ENCODE results near the gene GRAMD1A.
"Not testable (repeated sequence)": the region's sequence is repeated elsewhere in the genome, so short reads cannot be mapped to it uniquely, and the experiment has no call there.

Gene GRAMD1A

DNA sequence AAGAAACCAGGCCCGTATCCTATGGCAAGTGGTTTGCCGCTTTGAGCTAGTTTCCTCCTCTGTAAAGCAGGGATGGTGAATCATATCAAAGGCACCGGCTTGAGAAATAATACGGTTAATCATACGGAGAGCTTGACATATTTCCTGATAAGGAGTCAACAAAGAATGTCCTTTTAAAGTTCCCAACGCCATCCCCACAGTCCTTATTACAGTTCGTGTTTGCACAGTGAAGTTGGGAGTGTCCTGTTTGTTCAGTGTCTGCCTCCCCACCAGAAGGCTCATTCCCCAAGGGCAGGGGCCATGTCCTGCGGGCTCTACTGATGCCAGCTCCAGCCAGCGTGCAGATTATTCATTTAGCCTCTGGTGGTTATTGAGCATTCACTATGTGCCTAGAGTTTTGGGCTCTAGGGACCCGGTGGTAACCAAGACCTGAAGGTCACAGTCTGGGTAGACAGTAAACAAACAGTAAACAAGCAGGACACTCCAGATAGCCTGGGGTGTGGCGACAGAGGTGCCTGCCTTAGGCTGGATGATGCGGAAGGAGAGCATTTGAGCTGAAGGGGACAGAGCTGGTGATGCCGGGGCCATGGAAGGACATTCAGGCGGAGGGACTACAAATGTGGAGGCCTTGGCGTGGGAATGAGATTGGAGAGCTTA lies 6.3 kb downstream of the GRAMD1A start:
- Histone ChIP-seq H3K4me3 (ENCODE audit: low read length, poor library complexity, severe bottlenecking) (no peak overlapping the region), H3K9me2 (replicated peaks; ENCODE audit: low read depth, low read length) (no peaks in the 10 kb centered on the region), H3K9ac (ENCODE audit: low read depth, low read length, poor library complexity, severe bottlenecking) (no peak overlapping the region), H3K4me1 (ENCODE audit: insufficient read depth, low read length, poor library complexity, severe bottlenecking) (peaks cover 20% of the 10 kb centered on the region), H3K36me3 (ENCODE audit: insufficient read depth, low read length) (peaks cover 25% of the 10 kb centered on the region; the same call in 1 of the 2 replicates), H3K27me3 (ENCODE audit: insufficient read depth, low read length, poor library complexity, severe bottlenecking) (no peaks in the 10 kb centered on the region), H3K79me2 (ENCODE audit: insufficient read depth, low read length) (peaks cover 56% of the 10 kb centered on the region), H3K9me3 (ENCODE audit: insufficient read depth, low read depth, low read length) (no peaks in the 10 kb centered on the region), H2AFZ (ENCODE audit: low read length) (no peak overlapping the region), H3K4me2 (ENCODE audit: low read depth, low read length, poor library complexity, severe bottlenecking) (no peak overlapping the region), H3F3A (ENCODE audit: low read depth) (no peaks in the 10 kb centered on the region), H4K20me1 (ENCODE audit: insufficient read depth, low read length, poor library complexity, severe bottlenecking) (peaks cover 51% of the 10 kb centered on the region)
- TF ChIP-seq, protein P1, sequence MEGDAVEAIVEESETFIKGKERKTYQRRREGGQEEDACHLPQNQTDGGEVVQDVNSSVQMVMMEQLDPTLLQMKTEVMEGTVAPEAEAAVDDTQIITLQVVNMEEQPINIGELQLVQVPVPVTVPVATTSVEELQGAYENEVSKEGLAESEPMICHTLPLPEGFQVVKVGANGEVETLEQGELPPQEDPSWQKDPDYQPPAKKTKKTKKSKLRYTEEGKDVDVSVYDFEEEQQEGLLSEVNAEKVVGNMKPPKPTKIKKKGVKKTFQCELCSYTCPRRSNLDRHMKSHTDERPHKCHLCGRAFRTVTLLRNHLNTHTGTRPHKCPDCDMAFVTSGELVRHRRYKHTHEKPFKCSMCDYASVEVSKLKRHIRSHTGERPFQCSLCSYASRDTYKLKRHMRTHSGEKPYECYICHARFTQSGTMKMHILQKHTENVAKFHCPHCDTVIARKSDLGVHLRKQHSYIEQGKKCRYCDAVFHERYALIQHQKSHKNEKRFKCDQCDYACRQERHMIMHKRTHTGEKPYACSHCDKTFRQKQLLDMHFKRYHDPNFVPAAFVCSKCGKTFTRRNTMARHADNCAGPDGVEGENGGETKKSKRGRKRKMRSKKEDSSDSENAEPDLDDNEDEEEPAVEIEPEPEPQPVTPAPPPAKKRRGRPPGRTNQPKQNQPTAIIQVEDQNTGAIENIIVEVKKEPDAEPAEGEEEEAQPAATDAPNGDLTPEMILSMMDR (conservative IDR thresholded peaks at IDR 0.05; ENCODE audit: low read length): no peak
- no peak for TF ChIP-seq EZH2phosphoT487 (IDR thresholded peaks at IDR 0.05; ENCODE audit: borderline replicate concordance)

DNA sequence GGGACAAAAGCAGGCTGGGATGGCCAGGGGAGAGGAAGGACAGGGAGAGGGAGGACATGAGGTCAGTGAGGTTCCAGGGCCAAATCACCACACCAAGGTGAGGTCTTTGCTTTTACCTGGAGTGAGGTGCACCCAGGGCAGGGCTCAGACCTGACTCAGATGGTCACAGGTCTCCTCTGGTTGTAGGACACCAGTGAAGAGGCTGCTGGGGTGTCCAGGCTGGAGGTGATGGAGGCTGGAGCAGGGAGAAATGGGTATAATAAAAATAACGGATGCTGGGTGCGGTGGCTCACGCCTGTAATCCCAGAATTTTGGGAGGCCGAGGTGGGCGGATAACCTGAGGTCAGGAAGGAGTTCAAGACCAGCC lies 6.9 kb downstream of the GRAMD1A start:
- H3K4me2 ChIP-seq (ENCODE audit: low read depth, low read length, poor library complexity, severe bottlenecking): no peak overlapping the region
- peaks cover 46% of the 10 kb centered on the region for H4K20me1 ChIP-seq (ENCODE audit: insufficient read depth, low read length, poor library complexity, severe bottlenecking)
- no peaks in the 10 kb centered on the region for H3K27me3 ChIP-seq (ENCODE audit: insufficient read depth, low read length, poor library complexity, severe bottlenecking)
- peaks cover 17% of the 10 kb centered on the region for H3K4me1 ChIP-seq (ENCODE audit: insufficient read depth, low read length, poor library complexity, severe bottlenecking)
- TF ChIP-seq, protein P1 (conservative IDR thresholded peaks at IDR 0.05; ENCODE audit: low read length): no peak
- TF ChIP-seq EZH2phosphoT487 (IDR thresholded peaks at IDR 0.05; ENCODE audit: borderline replicate concordance): no peak
- peaks cover 30% of the 10 kb centered on the region; the same call in 1 of the 2 replicates for H3K36me3 ChIP-seq (ENCODE audit: insufficient read depth, low read length)
- no peaks in the 10 kb centered on the region for H3K9me2 ChIP-seq (replicated peaks; ENCODE audit: low read depth, low read length)
- no peak overlapping the region for H3K4me3 ChIP-seq (ENCODE audit: low read length, poor library complexity, severe bottlenecking)
- no peaks in the 10 kb centered on the region for H3K9me3 ChIP-seq (ENCODE audit: insufficient read depth, low read depth, low read length)
- peaks cover 51% of the 10 kb centered on the region for H3K79me2 ChIP-seq (ENCODE audit: insufficient read depth, low read length)
- H3K9ac ChIP-seq (ENCODE audit: low read depth, low read length, poor library complexity, severe bottlenecking): no peak overlapping the region
- H2AFZ ChIP-seq (ENCODE audit: low read length): no peak overlapping the region
- H3F3A ChIP-seq (ENCODE audit: low read depth): no peaks in the 10 kb centered on the region

DNA sequence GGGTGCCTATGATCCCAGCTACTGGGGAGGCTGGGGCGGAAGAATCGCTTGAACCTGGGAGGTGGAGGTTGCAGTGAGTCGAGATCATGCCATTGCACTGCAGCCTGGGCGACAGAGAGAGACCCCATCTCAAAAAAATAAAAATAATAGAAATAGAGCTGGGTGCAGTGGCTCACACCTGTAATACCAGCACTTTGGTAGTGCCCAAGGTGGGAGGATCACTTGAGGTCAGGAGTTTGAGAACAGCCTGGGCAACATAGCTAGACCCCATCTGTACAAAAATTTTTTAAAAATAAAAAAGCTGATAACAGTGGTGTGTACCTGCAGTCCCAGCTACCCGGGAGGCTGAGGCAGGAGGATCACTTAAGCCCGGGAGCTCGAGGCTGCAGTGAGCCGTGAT lies 7.3 kb downstream of the GRAMD1A start:
- Histone ChIP-seq H3K79me2 (ENCODE audit: insufficient read depth, low read length) (peaks cover 47% of the 10 kb centered on the region), H4K20me1 (ENCODE audit: insufficient read depth, low read length, poor library complexity, severe bottlenecking) (peaks cover 43% of the 10 kb centered on the region), H3K36me3 (ENCODE audit: insufficient read depth, low read length) (peaks cover 34% of the 10 kb centered on the region; the same call in 1 of the 2 replicates), H3K4me1 (ENCODE audit: insufficient read depth, low read length, poor library complexity, severe bottlenecking) (peaks cover 14% of the 10 kb centered on the region)
- H3K9ac ChIP-seq (ENCODE audit: low read depth, low read length, poor library complexity, severe bottlenecking); H3F3A ChIP-seq (ENCODE audit: low read depth); H3K4me3 ChIP-seq (ENCODE audit: low read length, poor library complexity, severe bottlenecking); H3K9me3 ChIP-seq (ENCODE audit: insufficient read depth, low read depth, low read length); H2AFZ ChIP-seq (ENCODE audit: low read length); H3K27me3 ChIP-seq (ENCODE audit: insufficient read depth, low read length, poor library complexity, severe bottlenecking); H3K9me2 ChIP-seq (replicated peaks; ENCODE audit: low read depth, low read length); H3K4me2 ChIP-seq (ENCODE audit: low read depth, low read length, poor library complexity, severe bottlenecking): not testable (repeated sequence)

DNA sequence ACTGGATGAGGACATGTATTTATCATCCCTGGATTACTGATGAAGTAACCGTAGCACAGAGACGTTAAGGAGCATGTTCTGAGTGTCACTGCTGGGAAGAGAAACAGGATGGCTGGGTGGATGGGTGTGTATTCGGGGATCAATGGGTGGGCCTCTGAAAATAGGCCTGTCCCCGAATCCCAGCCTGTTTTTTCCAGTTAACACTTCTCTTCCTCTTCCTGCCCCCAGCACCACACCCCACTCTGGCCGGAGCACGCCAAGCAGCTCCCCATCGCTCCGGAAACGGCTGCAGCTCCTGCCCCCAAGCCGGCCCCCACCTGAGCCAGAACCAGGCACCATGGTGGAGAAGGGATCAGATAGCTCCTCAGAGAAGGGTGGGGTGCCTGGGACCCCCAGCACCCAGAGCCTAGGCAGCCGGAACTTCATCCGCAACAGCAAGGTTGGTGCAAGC lies 8.8 kb downstream of the GRAMD1A start:
- peaks cover 7% of the 10 kb centered on the region for H3K4me1 ChIP-seq (ENCODE audit: insufficient read depth, low read length, poor library complexity, severe bottlenecking)
- peaks cover 36% of the 10 kb centered on the region for H4K20me1 ChIP-seq (ENCODE audit: insufficient read depth, low read length, poor library complexity, severe bottlenecking)
- TF ChIP-seq EZH2phosphoT487 (IDR thresholded peaks at IDR 0.05; ENCODE audit: borderline replicate concordance): no peak
- TF ChIP-seq, protein P1 (conservative IDR thresholded peaks at IDR 0.05; ENCODE audit: low read length): no peak
- H3K9ac ChIP-seq (ENCODE audit: low read depth, low read length, poor library complexity, severe bottlenecking): no peak overlapping the region
- H3K4me2 ChIP-seq (ENCODE audit: low read depth, low read length, poor library complexity, severe bottlenecking): no peak overlapping the region
- no peak overlapping the region for H2AFZ ChIP-seq (ENCODE audit: low read length)
- peaks cover 37% of the 10 kb centered on the region; the same call in 1 of the 2 replicates for H3K36me3 ChIP-seq (ENCODE audit: insufficient read depth, low read length)
- H3K9me3 ChIP-seq (ENCODE audit: insufficient read depth, low read depth, low read length): no peaks in the 10 kb centered on the region
- H3K79me2 ChIP-seq (ENCODE audit: insufficient read depth, low read length): peaks cover 32% of the 10 kb centered on the region
- H3K27me3 ChIP-seq (ENCODE audit: insufficient read depth, low read length, poor library complexity, severe bottlenecking): no peaks in the 10 kb centered on the region
- H3K4me3 ChIP-seq (ENCODE audit: low read length, poor library complexity, severe bottlenecking): no peak overlapping the region
- H3F3A ChIP-seq (ENCODE audit: low read depth): no peaks in the 10 kb centered on the region
- H3K9me2 ChIP-seq (replicated peaks; ENCODE audit: low read depth, low read length): no peaks in the 10 kb centered on the region
